Stimulated activated CD8-positive, alpha-beta memory T cell treated with anti-CD3 and anti-CD28 coated beads, Interleukin-4, amount 100 ng/mL, for 1 hour (primary cell): ENCODE results near the gene KCNC1.

ENCODE experiments used
- DNase-seq, 2 donors: peaks; one replicate each; pipeline ENCODE4 v3.0.0-alpha.2; 2020; ENCODE audit warnings: low read depth in 2 of 2, low spot score in 1 of 2

Gene KCNC1

GRCh38 chr11:17752144-17752543 lies 17.6 kb downstream of the KCNC1 start:
- DNase-seq = no peak

- no peak for DNase-seq
Observed at GRCh38 chr11:17753153-17753552, 18.6 kb downstream of the KCNC1 start.

GRCh38 chr11:17753641-17754040 lies 19.1 kb downstream of the KCNC1 start:
- DNase-seq = no peak

GRCh38 chr11:17755891-17756290 lies 21.3 kb downstream of the KCNC1 start:
- no peak for DNase-seq

- DNase-seq = no peak
Observed at GRCh38 chr11:17760102-17761029, 25.8 kb downstream of the KCNC1 start.

- no peak for DNase-seq
Observed at GRCh38 chr11:17762309-17762974, 27.9 kb downstream of the KCNC1 start.

GRCh38 chr11:17763244-17763643 lies 28.7 kb downstream of the KCNC1 start:
- no peak for DNase-seq

GRCh38 chr11:17763703-17764102 lies 29.1 kb downstream of the KCNC1 start:
- DNase-seq = no peak

- no peak for DNase-seq
Observed at GRCh38 chr11:17764446-17765218, 30.1 kb downstream of the KCNC1 start.

- no peak for DNase-seq
Observed at GRCh38 chr11:17765356-17766072, 30.9 kb downstream of the KCNC1 start.

- DNase-seq = no peak
Observed at GRCh38 chr11:17766073-17766359, 31.4 kb downstream of the KCNC1 start.

- DNase-seq = no peak
Observed at GRCh38 chr11:17766590-17766989, 32.0 kb downstream of the KCNC1 start.

GRCh38 chr11:17767301-17767885 lies 32.8 kb downstream of the KCNC1 start:
- DNase-seq = no peak

- no peak for DNase-seq
Observed at GRCh38 chr11:17767914-17768313, 33.3 kb downstream of the KCNC1 start.

- DNase-seq = no peak
Observed at GRCh38 chr11:17768547-17768946, 34.0 kb downstream of the KCNC1 start.

GRCh38 chr11:17769218-17769617 lies 34.6 kb downstream of the KCNC1 start:
- no peak for DNase-seq

- no peak for DNase-seq
Observed at GRCh38 chr11:17770048-17770652, 35.6 kb downstream of the KCNC1 start.

- no peak for DNase-seq
Observed at GRCh38 chr11:17770917-17771316, 36.3 kb downstream of the KCNC1 start.

GRCh38 chr11:17771415-17771814 lies 36.8 kb downstream of the KCNC1 start:
- no peak for DNase-seq

- no peak for DNase-seq
Observed at GRCh38 chr11:17771841-17772401, 37.3 kb downstream of the KCNC1 start.
